IMR-90 (cell line): ENCODE data around the gene SAMM50. TPM values are rescaled to one million over a fixed set of nuclear protein-coding genes. Genes with fewer than 3 reads are reported as not detected.

ENCODE experiments used
- ATAC-seq: fragments of 200-7000 bp; cut with Tn5 transposase; 2 replicates; pipeline ENCODE4 v1.9.1; 2020; ENCODE audit warnings: low read depth, mild to moderate bottlenecking, moderate library complexity
- BruUV-seq: library from RNA; stranded (reverse); fragments of 400-500 nt; replicated peaks from 2 replicates; lab custom pipeline; 2021; lab: Mats Ljungman, UMichigan
- CTCF ChIA-PET: fragments of 300-600 bp; formaldehyde crosslinking; extraction: SDS; loops from one replicate; lab custom pipeline; 2021; ENCODE audit warnings: antibody characterized with exemption; lab: Yijun Ruan, JAX
- POLR2A ChIA-PET: fragments of 300-600 bp; sonication (Branson Sonifier 250); formaldehyde crosslinking; loops from one replicate; lab custom pipeline; 2022; ENCODE audit warnings: antibody characterized with exemption; ENCODE audit not compliant: unreplicated experiment; lab: Charles Lee
- DNase-seq: peaks from one replicate; pipeline ENCODE4 v3.0.0; 2013
- H2AFZ ChIP-seq: replicated peaks from 2 replicates; pipeline ENCODE3; 2013; ENCODE audit warnings: low read length, mild to moderate bottlenecking; ENCODE audit not compliant: poor library complexity
- H2AK5ac ChIP-seq: 2 replicates; pipeline ENCODE4 v1.6.1; 2013; ENCODE audit warnings: low read depth, low read length, inconsistent platforms
- H2AK9ac ChIP-seq: replicated peaks from 2 replicates; pipeline ENCODE3; 2013; ENCODE audit warnings: mild to moderate bottlenecking, low read depth, low read length, moderate library complexity; ENCODE audit not compliant: poor library complexity
- H2BK120ac ChIP-seq: 2 replicates; pipeline ENCODE4 v1.6.1; 2013; ENCODE audit warnings: low read depth, low read length, inconsistent platforms
- H2BK15ac ChIP-seq: 3 replicates; pipeline ENCODE4 v1.6.1; 2013; ENCODE audit warnings: low read depth, low read length, inconsistent platforms
- H2BK20ac ChIP-seq: 2 replicates; pipeline ENCODE4 v1.6.1; 2013; ENCODE audit warnings: low read depth, mild to moderate bottlenecking, inconsistent platforms, low read length, moderate library complexity
- H2BK5ac ChIP-seq: 2 replicates; pipeline ENCODE4 v1.6.1; 2013; ENCODE audit warnings: mild to moderate bottlenecking, low read depth, low read length, inconsistent platforms; ENCODE audit not compliant: poor library complexity, severe bottlenecking
- H3K14ac ChIP-seq: replicated peaks from 2 replicates; pipeline ENCODE4 v1.6.1; 2013; ENCODE audit warnings: low read depth, low read length, inconsistent platforms
- H3K18ac ChIP-seq: 2 replicates; pipeline ENCODE4 v1.6.1; 2013; ENCODE audit warnings: low read depth, low read length, control low read depth
- H3K23ac ChIP-seq: 2 replicates; pipeline ENCODE4 v1.6.1; 2013; ENCODE audit warnings: low read depth, low read length, inconsistent platforms
- H3K27ac ChIP-seq: 2 replicates; pipeline ENCODE4 v1.5.1; 2013; ENCODE audit warnings: mild to moderate bottlenecking, control low read depth, low read length; ENCODE audit not compliant: insufficient read depth
- H3K27me3 ChIP-seq: 2 replicates; pipeline ENCODE4 v1.6.1; 2013; ENCODE audit warnings: low read length; ENCODE audit not compliant: control insufficient read depth, insufficient read depth
- H3K36me3 ChIP-seq: 2 replicates; pipeline ENCODE4 v1.6.1; 2013; ENCODE audit warnings: low read length, mixed read lengths; ENCODE audit not compliant: control insufficient read depth, insufficient read depth
- H3K4ac ChIP-seq: 2 replicates; pipeline ENCODE4 v1.6.1; 2013; ENCODE audit warnings: low read depth, low read length, inconsistent platforms
- H3K4me1 ChIP-seq: 2 replicates; pipeline ENCODE4 v1.6.1; 2013; ENCODE audit warnings: low read length, mixed read lengths; ENCODE audit not compliant: control insufficient read depth, insufficient read depth
- H3K4me2 ChIP-seq: 2 replicates; pipeline ENCODE4 v1.6.1; 2013; ENCODE audit warnings: low read depth, mild to moderate bottlenecking, control low read depth, low read length, moderate library complexity
- H3K4me3 ChIP-seq: 2 replicates; pipeline ENCODE4 v1.5.1; 2013; ENCODE audit warnings: low read depth, mild to moderate bottlenecking, control low read depth, low read length, moderate library complexity; ENCODE audit not compliant: insufficient read depth
- H3K56ac ChIP-seq: 2 replicates; pipeline ENCODE4 v1.6.1; 2013; ENCODE audit warnings: low read length, inconsistent platforms; ENCODE audit not compliant: insufficient read depth; ENCODE audit errors: extremely low read depth
- H3K79me1 ChIP-seq, 2 experiments: 2 replicates each; pipeline ENCODE4 v1.6.1; 2013; ENCODE audit warnings: low read length in 2 of 2, inconsistent platforms in 1 of 2, low read depth in 1 of 2
- H3K9ac ChIP-seq: 2 replicates; pipeline ENCODE4 v1.6.1; 2013; ENCODE audit warnings: low read depth, low read length, control low read depth
- H3K9me1 ChIP-seq: 2 replicates; pipeline ENCODE4 v1.6.1; 2013; ENCODE audit warnings: low read length, inconsistent platforms; ENCODE audit not compliant: insufficient read depth
- H3K9me3 ChIP-seq: 2 replicates; pipeline ENCODE4 v1.6.1; 2013; ENCODE audit warnings: low read length; ENCODE audit not compliant: control insufficient read depth, insufficient read depth
- H4K20me1 ChIP-seq: 2 replicates; pipeline ENCODE4 v1.6.1; 2013; ENCODE audit warnings: low read length, inconsistent platforms; ENCODE audit not compliant: insufficient read depth
- H4K5ac ChIP-seq: 2 replicates; pipeline ENCODE4 v1.6.1; 2013; ENCODE audit warnings: mild to moderate bottlenecking, low read depth, low read length, control low read depth
- H4K8ac ChIP-seq, 2 experiments: 2 replicates each; pipeline ENCODE4 v1.6.1; 2013; ENCODE audit warnings: low read depth in 2 of 2, low read length in 2 of 2, control low read depth in 1 of 2, inconsistent platforms in 1 of 2
- H4K91ac ChIP-seq: 2 replicates; pipeline ENCODE4 v1.6.1; 2013; ENCODE audit warnings: low read depth, low read length, inconsistent platforms; ENCODE audit not compliant: insufficient read depth
- MAZ ChIP-seq: IDR thresholded peaks from 2 replicates; pipeline ENCODE4 v1.6.1; 2012; ENCODE audit warnings: low read depth, mild to moderate bottlenecking, low read length, improper control_type of control experiment, moderate library complexity, borderline replicate concordance
- RAD21 ChIP-seq: IDR thresholded peaks from 2 replicates; pipeline ENCODE4 v1.6.1; 2012; ENCODE audit warnings: low read length, improper control_type of control experiment
- WGBS, 2 experiments: methylation state at CpG; one replicate each; pipeline versions ENCODE4 v1.1.5 to v1.1.7; 2013; ENCODE audit warnings: missing lambda C conversion rate in 2 of 2; ENCODE audit not compliant: insufficient read length in 1 of 2; ENCODE audit errors: extremely low coverage in 2 of 2; 5-methylcytosine and 5-hydroxymethylcytosine counted together
- dilution Hi-C: fragments of 300-500 bp; cut with HindIII; formaldehyde crosslinking; loops from one replicate; pipeline ENCODE4 v1.14.3; 2018; ENCODE audit warnings: low sequenced_read_pairs; ENCODE audit not compliant: unreplicated experiment
- in situ Hi-C: fragments of 300-500 bp; cut with MboI; formaldehyde crosslinking; loops from 3 replicates; pipeline ENCODE4 v1.14.3; 2019; ENCODE audit warnings: low sequenced_read_pairs, inconsistent platforms, mixed read lengths
- intact Hi-C: fragments of 100-400 bp; cut with micrococcal nuclease; formaldehyde crosslinking; loops from 2 replicates; pipeline ENCODE4 v1.10.0; 2022
- polyA plus RNA-seq, 3 experiments: library from polyadenylated mRNA; depleted of rRNA; stranded (reverse); fragments of >200 nt; gene quantifications; 2 replicates each; pipeline ENCODE4 v1.2.3, GENCODE V29; 2012; ENCODE audit warnings: low replicate concordance in 1 of 3
- total RNA-seq: library from RNA; depleted of rRNA; stranded (reverse); fragments of >200 nt; gene quantifications from 2 replicates; pipeline ENCODE4 v1.2.3, GENCODE V29; 2012

SAMM50 gene
- total and polyA plus RNA-seq, 2 of the 4 experiments (the other 2 are of a cell fraction), result 40.6 to 43.7 TPM

GRCh38 chr22:43951391-43951790 is 3.9 kb upstream of the SAMM50 start:
- intact Hi-C loops (no loop called here), dilution Hi-C loops (no loop called here)
- BruUV-seq, result no TSS peak

More at GRCh38 chr22:43951391-43951790, 3.9 kb upstream of the SAMM50 start:
- H3K9me3 ChIP-seq, result no peaks in the 10 kb centered on the region
- no peaks in the 10 kb centered on the region for H4K20me1 ChIP-seq
- H2BK20ac ChIP-seq, result no peak overlapping the region
- no peaks in the 10 kb centered on the region for H3K27me3 ChIP-seq
- H3K4me2 ChIP-seq, result no peak overlapping the region
- H4K5ac ChIP-seq, result no peak overlapping the region
- no peaks in the 10 kb centered on the region; the same call in 1 of the 2 replicates for H3K9me1 ChIP-seq
- H3K4ac ChIP-seq, result no peak overlapping the region
- no peak overlapping the region for H3K18ac ChIP-seq
- H2BK5ac ChIP-seq, result no peak overlapping the region
- no peak overlapping the region for H2AK9ac ChIP-seq
- in situ Hi-C loops, result no loop called here
- H3K79me1 ChIP-seq, result peaks cover 9 to 22% of the 10 kb centered on the region in 2 experiments; a peak in 3 of 4 replicates
- H3K27ac ChIP-seq, result no peak overlapping the region
- no peak overlapping the region for H3K4me3 ChIP-seq
- no peak overlapping the region for H3K56ac ChIP-seq
- H3K14ac ChIP-seq, result no peak overlapping the region
- peak overlapping the region; percentile 18 for H2AFZ ChIP-seq
- H4K8ac ChIP-seq, result no peak overlapping the region
- no peak overlapping the region for H3K9ac ChIP-seq
- DNase-seq (no peak), ATAC-seq (no peak)
- no peak overlapping the region for H2AK5ac ChIP-seq
- ChIA-PET CTCF (no interaction called here), POLR2A (no interaction called here)
- H2BK15ac ChIP-seq, result no peak overlapping the region
- no peak overlapping the region for H4K91ac ChIP-seq
- H3K4me1 ChIP-seq, result peaks cover 4% of the 10 kb centered on the region
- H3K36me3 ChIP-seq, result no peaks in the 10 kb centered on the region
- no peak overlapping the region for H2BK120ac ChIP-seq
- TF ChIP-seq MAZ, result no peak
- no peak for TF ChIP-seq RAD21
- 100% methylated on average over 1 of the region's 5 CpGs; no CpG with 5 or more reads in 1 of the 2 experiments for WGBS, 2 experiments
- no peak overlapping the region for H3K23ac ChIP-seq
